PC-3 (cell line): ENCODE results near the gene FBF1.

Source experiments
- EZH2 ChIP-seq: fragments of 300-600 bp; sonication (generic); IDR thresholded peaks from one replicate; pipeline ENCODE4 v1.6.1; 2017; ENCODE audit warnings: antibody characterized with exemption, mild to moderate bottlenecking, low read length; ENCODE audit not compliant: unreplicated experiment
- EZH2phosphoT487 ChIP-seq: fragments of 300-600 bp; sonication (generic); IDR thresholded peaks from 2 replicates; pipeline ENCODE4 v1.6.1; 2018; ENCODE audit warnings: mild to moderate bottlenecking, antibody characterized with exemption, low read length, borderline replicate concordance
- TF ChIP-seq, protein P1 (sequence below): fragments of 300-600 bp; sonication (generic); conservative IDR thresholded peaks from 2 replicates; pipeline ENCODE4 v1.5.1; 2017; ENCODE audit warnings: antibody characterized with exemption, low read depth, mild to moderate bottlenecking, low read length

DNA sequence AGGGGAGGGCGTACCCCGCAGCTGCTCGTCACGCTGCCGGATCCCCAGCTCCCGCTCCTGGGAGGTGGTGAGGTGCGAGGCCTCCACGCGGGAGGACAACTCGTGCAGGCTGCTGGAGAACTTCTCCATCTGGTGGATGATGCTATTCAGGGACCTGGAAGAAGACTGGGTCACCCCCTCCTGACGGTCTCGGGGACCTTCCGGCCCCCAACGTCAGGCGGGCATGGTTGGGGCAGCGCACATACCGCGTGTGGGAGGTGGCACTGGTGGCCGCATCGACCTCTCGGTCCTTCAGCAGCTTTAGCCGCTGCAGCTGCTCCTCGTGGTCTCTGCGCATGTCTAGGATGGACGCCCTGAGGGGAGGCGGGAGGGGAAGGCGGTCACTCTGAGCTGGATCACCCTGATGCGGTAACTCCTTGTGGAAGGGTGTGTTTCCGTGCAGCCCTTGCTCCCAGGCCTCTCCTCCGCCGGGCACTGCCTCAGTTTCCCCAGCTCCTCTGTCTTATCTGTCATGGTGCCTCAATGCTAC lies 22.9 kb downstream of the FBF1 start:
- TF ChIP-seq, protein P1, sequence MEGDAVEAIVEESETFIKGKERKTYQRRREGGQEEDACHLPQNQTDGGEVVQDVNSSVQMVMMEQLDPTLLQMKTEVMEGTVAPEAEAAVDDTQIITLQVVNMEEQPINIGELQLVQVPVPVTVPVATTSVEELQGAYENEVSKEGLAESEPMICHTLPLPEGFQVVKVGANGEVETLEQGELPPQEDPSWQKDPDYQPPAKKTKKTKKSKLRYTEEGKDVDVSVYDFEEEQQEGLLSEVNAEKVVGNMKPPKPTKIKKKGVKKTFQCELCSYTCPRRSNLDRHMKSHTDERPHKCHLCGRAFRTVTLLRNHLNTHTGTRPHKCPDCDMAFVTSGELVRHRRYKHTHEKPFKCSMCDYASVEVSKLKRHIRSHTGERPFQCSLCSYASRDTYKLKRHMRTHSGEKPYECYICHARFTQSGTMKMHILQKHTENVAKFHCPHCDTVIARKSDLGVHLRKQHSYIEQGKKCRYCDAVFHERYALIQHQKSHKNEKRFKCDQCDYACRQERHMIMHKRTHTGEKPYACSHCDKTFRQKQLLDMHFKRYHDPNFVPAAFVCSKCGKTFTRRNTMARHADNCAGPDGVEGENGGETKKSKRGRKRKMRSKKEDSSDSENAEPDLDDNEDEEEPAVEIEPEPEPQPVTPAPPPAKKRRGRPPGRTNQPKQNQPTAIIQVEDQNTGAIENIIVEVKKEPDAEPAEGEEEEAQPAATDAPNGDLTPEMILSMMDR: no peak
- no peak for TF ChIP-seq EZH2
- no peak for TF ChIP-seq EZH2phosphoT487
